RKO (cell line): ENCODE measurements around the gene COPS7A.

ENCODE experiments used
- DNase-seq: peaks from one replicate; pipeline ENCODE4 v3.0.0-alpha.2; 2016; ENCODE audit warnings: low spot score

Gene COPS7A

GRCh38 chr12:6751767-6752166 lies 27.9 kb downstream of the COPS7A start:
- DNase-seq = no peak

GRCh38 chr12:6752167-6752920 lies 28.5 kb downstream of the COPS7A start:
- DNase-seq = peak; percentile 66

GRCh38 chr12:6752921-6753771 lies 29.3 kb downstream of the COPS7A start, which contains the start of gene MLF2:
MLF2 (minus strand) TSS chr12:6753141; CDS start chr12:6752334, 807 bp downstream.
- DNase-seq = peak; percentile 98

GRCh38 chr12:6753772-6754356 lies 30.0 kb downstream of the COPS7A start:
- no peak for DNase-seq

- no peak for DNase-seq
These were observed 30.6 kb downstream of the COPS7A start for GRCh38 chr12:6754411-6754810.

- no peak for DNase-seq
These were observed 33.3 kb downstream of the COPS7A start for GRCh38 chr12:6757028-6757690.

- no peak for DNase-seq
These were observed 34.8 kb downstream of the COPS7A start for GRCh38 chr12:6758506-6759095.

GRCh38 chr12:6759741-6760140 lies 35.9 kb downstream of the COPS7A start:
- no peak for DNase-seq

GRCh38 chr12:6763380-6763779 lies 39.5 kb downstream of the COPS7A start:
- DNase-seq = no peak

GRCh38 chr12:6764011-6764828 lies 40.4 kb downstream of the COPS7A start:
- peak; percentile 79 for DNase-seq

GRCh38 chr12:6765048-6765633 lies 41.3 kb downstream of the COPS7A start:
- DNase-seq = no peak

- peak; percentile 54 for DNase-seq
These were observed 42.1 kb downstream of the COPS7A start, which contains the start of gene PTMS for GRCh38 chr12:6765634-6766581. PTMS (plus strand) TSS chr12:6766363; CDS start chr12:6766706, 343 bp downstream.

GRCh38 chr12:6766651-6767349 lies 43.0 kb downstream of the COPS7A start:
- DNase-seq = peak; percentile 73

GRCh38 chr12:6767353-6768319 lies 43.8 kb downstream of the COPS7A start:
- peak; percentile 41 for DNase-seq

- no peak for DNase-seq
These were observed 44.6 kb downstream of the COPS7A start for GRCh38 chr12:6768437-6768914.

GRCh38 chr12:6768990-6769389 lies 45.1 kb downstream of the COPS7A start:
- DNase-seq = no peak

GRCh38 chr12:6769666-6770065 lies 45.8 kb downstream of the COPS7A start:
- no peak for DNase-seq
